ENCODE results near the gene NR3C2.

NR3C2 gene

GRCh38 chr4:148434075-148434773, 8.0 kb downstream of the NR3C2 start:
- no peak for DNase-seq

GRCh38 chr4:148431401-148431800, 10.8 kb downstream of the NR3C2 start:
- no peak for DNase-seq

GRCh38 chr4:148430854-148431253, 11.4 kb downstream of the NR3C2 start:
- no peak for DNase-seq

- DNase-seq = no peak
Measured at GRCh38 chr4:148429206-148429605, 13.0 kb downstream of the NR3C2 start.

DNA sequence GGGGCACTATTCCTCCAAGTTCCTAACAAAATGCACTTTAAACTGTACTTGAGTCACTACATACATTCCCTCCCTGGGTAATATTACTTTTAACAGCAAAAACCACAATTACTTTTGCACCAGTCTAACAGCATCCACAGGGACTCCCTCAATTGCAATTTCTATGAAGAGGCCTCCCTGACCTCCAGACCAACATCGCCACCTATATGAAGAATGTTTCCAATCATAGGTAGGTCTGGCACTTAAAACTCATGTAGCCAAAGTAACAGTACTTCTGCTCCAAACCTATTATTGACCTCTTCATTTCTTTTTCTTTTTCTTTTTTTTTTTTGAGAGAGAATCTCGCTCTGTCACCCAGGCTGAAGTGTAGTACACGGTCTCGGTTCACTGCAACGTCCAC, 15.6 kb downstream of the NR3C2 start:
- no peak for DNase-seq

DNA sequence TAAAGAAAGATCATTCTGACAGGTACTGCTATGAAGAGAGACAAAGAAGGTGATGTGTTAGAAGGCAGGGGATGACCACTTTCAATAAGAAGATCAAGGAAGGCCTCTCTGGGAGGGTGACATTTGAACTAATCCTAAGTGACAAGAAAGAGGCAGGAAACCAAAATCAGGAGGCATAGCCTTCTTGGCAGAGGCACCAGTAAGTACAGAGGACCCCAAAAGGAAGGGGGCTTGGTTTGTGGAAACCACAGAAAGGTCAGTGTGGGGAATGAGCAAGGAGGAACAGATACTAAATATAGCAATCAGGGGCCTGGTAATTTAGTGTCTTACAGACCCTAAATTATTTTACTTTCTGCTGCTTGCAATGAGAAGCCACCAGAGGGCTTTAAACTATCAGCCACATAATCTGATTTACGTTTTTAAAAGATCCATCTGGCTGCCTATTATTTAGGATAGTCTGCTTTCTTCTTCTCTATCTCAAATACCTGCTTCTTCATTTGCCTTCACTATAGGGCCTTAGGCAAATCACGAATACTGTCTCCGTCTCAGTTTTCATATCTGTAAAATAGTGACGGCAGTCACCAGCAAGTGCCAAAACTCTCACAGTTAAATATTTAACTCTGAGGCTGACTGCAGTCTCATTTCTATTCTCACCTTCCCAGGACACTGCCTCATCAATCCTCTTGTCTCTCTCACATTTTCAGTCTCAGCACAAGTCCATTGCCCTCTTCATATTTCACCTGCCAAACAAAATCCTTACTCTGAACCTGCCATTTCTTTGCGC, 16.7 kb downstream of the NR3C2 start:
- DNase-seq = no peak

GRCh38 chr4:148420397-148420796, 21.8 kb downstream of the NR3C2 start:
- no peak for DNase-seq

GRCh38 chr4:148415500-148415899, 26.7 kb downstream of the NR3C2 start:
- no peak for DNase-seq

GRCh38 chr4:148412460-148412994, 29.7 kb downstream of the NR3C2 start:
- no peak for DNase-seq

- no peak for DNase-seq
Measured at GRCh38 chr4:148405161-148405893, 36.9 kb downstream of the NR3C2 start.

GRCh38 chr4:148398988-148399387, 43.2 kb downstream of the NR3C2 start:
- no peak for DNase-seq

GRCh38 chr4:148397771-148398170, 44.4 kb downstream of the NR3C2 start:
- DNase-seq = no peak

DNA sequence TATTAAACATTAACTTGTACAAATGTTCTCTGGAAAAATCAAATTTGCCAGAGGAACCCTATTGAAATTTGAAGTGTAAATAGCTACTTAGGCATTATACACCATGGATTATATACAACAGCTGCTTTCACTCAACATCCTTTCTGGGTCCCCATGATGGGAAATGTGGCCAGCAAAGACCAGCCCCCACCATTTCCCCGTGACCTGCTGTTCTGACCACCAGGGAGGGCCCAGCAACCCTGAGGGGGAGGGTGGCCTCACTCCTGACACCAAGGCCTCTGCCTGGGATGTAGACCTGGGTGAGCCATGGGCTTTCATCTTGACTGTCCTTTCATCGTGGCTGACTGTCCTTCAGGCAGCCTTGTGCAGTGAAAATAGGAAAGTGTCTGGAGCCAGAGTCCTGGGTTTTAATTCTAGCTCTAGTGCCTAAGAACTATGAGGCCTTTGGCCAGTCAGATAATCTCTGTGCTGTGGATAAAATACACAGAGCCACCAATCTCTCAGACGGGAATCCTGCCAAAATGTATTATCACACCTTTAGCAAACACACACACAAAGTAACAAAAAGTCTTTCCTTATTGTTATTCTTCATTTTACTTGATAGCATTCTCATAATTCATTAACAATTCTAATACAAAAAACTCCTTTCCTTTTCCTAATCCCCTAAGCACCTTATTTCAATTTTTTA, 45.1 kb downstream of the NR3C2 start:
- DNase-seq = no peak

GRCh38 chr4:148395771-148396170, 46.4 kb downstream of the NR3C2 start:
- no peak for DNase-seq

DNA sequence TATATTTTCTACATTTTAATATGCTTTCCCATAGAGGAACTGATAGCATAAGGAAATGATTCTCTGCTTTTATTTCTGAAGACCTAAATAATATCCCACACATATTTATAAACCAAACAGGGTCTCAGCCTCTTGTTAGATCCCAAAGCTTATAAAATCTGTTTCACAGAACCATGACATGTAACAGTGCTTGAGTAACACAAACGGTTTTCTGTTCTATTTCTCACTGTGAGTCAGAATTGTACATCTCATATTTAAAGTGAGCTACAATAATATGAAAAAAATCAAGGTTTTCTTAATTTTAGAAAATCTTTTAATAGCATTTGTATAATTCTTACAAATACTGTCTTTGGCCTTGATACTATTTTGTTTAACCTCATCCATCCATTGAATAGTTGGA, 51.2 kb downstream of the NR3C2 start:
- DNase-seq = no peak

GRCh38 chr4:148390311-148390710, 51.9 kb downstream of the NR3C2 start:
- no peak for DNase-seq

GRCh38 chr4:148380291-148380690, 61.9 kb downstream of the NR3C2 start:
- no peak for DNase-seq

GRCh38 chr4:148376151-148376550, 66.1 kb downstream of the NR3C2 start:
- DNase-seq = peak; percentile 4 to 83 (median 64)

- DNase-seq = no peak
Measured at GRCh38 chr4:148375584-148375983, 66.6 kb downstream of the NR3C2 start.

GRCh38 chr4:148373093-148373492, 69.1 kb downstream of the NR3C2 start:
- no peak for DNase-seq

- no peak for DNase-seq
Measured at GRCh38 chr4:148369919-148370318, 72.3 kb downstream of the NR3C2 start.

- peak in 1 of 6 experiments; percentile 2 for DNase-seq
Measured at GRCh38 chr4:148367756-148368155, 74.5 kb downstream of the NR3C2 start.

GRCh38 chr4:148366251-148366650, 76.0 kb downstream of the NR3C2 start:
- DNase-seq = no peak
